Epithelial cell of esophagus (primary cell): Measurements from ENCODE around the gene CHMP1B.

Experiments used
- DNase-seq: peaks from one replicate; pipeline ENCODE4 v3.0.0; 2010; ENCODE audit warnings: low read depth
- H3K4me3 ChIP-seq: 2 replicates; pipeline ENCODE4 v1.5.1; 2011; ENCODE audit warnings: mild to moderate bottlenecking, low read length, control low read depth
- CTCF ChIP-seq: IDR thresholded peaks from 2 replicates; pipeline ENCODE4 v1.5.1; 2011; ENCODE audit warnings: low read depth, mild to moderate bottlenecking, low read length, control low read depth, inconsistent platforms; ENCODE audit not compliant: insufficient read depth; ENCODE audit errors: missing control alignments

The CHMP1B gene

GRCh38 chr18:11866329-11866728 lies 15.1 kb downstream of the CHMP1B start:
- no peak overlapping the region for H3K4me3 ChIP-seq
- DNase-seq, result no peak
- TF ChIP-seq CTCF, result no peak

- no peak for TF ChIP-seq CTCF
- DNase-seq, result no peak
- H3K4me3 ChIP-seq, result no peak overlapping the region
These were observed 15.6 kb downstream of the CHMP1B start for GRCh38 chr18:11866764-11867163.

GRCh38 chr18:11868230-11868629 lies 17.0 kb downstream of the CHMP1B start:
- H3K4me3 ChIP-seq, result no peak overlapping the region
- TF ChIP-seq CTCF, result no peak
- no peak for DNase-seq

GRCh38 chr18:11871501-11871900 lies 20.3 kb downstream of the CHMP1B start:
- DNase-seq, result peak; percentile 54
- no peak overlapping the region for H3K4me3 ChIP-seq
- TF ChIP-seq CTCF, result no peak

- DNase-seq, result peak; percentile 61
- TF ChIP-seq CTCF, result peak; percentile 79
- H3K4me3 ChIP-seq, result no peak overlapping the region
These were observed 21.4 kb downstream of the CHMP1B start for GRCh38 chr18:11872479-11873136.

GRCh38 chr18:11873670-11874340 lies 22.6 kb downstream of the CHMP1B start:
- no peak for TF ChIP-seq CTCF
- H3K4me3 ChIP-seq, result no peak overlapping the region
- DNase-seq, result no peak

GRCh38 chr18:11874676-11875075 lies 23.5 kb downstream of the CHMP1B start:
- H3K4me3 ChIP-seq, result no peak overlapping the region
- TF ChIP-seq CTCF, result no peak
- no peak for DNase-seq
